Mesendoderm (in vitro differentiated cells): Measurements from ENCODE around the gene PSME1.

Experiments
- DNase-seq: peaks from one replicate; pipeline ENCODE4 v3.0.0; 2013
- H2AK5ac ChIP-seq: 2 replicates; pipeline ENCODE4 v1.6.1; 2013; ENCODE audit warnings: low read length, inconsistent platforms
- H2BK120ac ChIP-seq: 2 replicates; pipeline ENCODE4 v1.6.1; 2013; ENCODE audit warnings: low read depth, mild to moderate bottlenecking, low read length, moderate library complexity, mixed read lengths
- H2BK15ac ChIP-seq: replicated peaks from 2 replicates; pipeline ENCODE4 v1.6.1; 2013; ENCODE audit warnings: low read depth, mild to moderate bottlenecking, moderate library complexity
- H2BK5ac ChIP-seq: 2 replicates; pipeline ENCODE4 v1.6.1; 2013; ENCODE audit warnings: low read length, inconsistent platforms
- H3K18ac ChIP-seq: 2 replicates; pipeline ENCODE4 v1.6.1; 2013; ENCODE audit warnings: mild to moderate bottlenecking, low read length, mixed read lengths
- H3K23ac ChIP-seq: one replicate; pipeline ENCODE4 v1.6.1; 2013; ENCODE audit warnings: low read length
- H3K27ac ChIP-seq: 2 replicates; pipeline ENCODE4 v1.5.1; 2013; ENCODE audit warnings: low read depth, mild to moderate bottlenecking, inconsistent platforms, low read length, moderate library complexity
- H3K27me3 ChIP-seq: 2 replicates; pipeline ENCODE4 v1.6.1; 2013; ENCODE audit warnings: low read length, control low read depth, mild to moderate bottlenecking, inconsistent platforms; ENCODE audit not compliant: insufficient read depth, poor library complexity
- H3K36me3 ChIP-seq: 2 replicates; pipeline ENCODE4 v1.6.1; 2013; ENCODE audit warnings: low read length, inconsistent platforms; ENCODE audit not compliant: control insufficient read depth, insufficient read depth
- H3K4ac ChIP-seq: one replicate; pipeline ENCODE4 v1.6.1; 2013; ENCODE audit warnings: low read depth, mild to moderate bottlenecking, low read length, moderate library complexity
- H3K4me1 ChIP-seq: 2 replicates; pipeline ENCODE4 v1.6.1; 2013; ENCODE audit warnings: low read depth, low read length, inconsistent platforms; ENCODE audit not compliant: control insufficient read depth
- H3K4me2 ChIP-seq: 2 replicates; pipeline ENCODE4 v1.6.1; 2013; ENCODE audit warnings: low read length
- H3K4me3 ChIP-seq: 2 replicates; pipeline ENCODE4 v1.5.1; 2013; ENCODE audit warnings: mild to moderate bottlenecking, low read length
- H3K56ac ChIP-seq: one replicate; pipeline ENCODE4 v1.6.1; 2013; ENCODE audit warnings: low read length
- H3K79me1 ChIP-seq: 2 replicates; pipeline ENCODE4 v1.6.1; 2013; ENCODE audit warnings: low read length, inconsistent platforms
- H3K79me2 ChIP-seq: 2 replicates; pipeline ENCODE4 v1.6.1; 2013; ENCODE audit warnings: mild to moderate bottlenecking, low read length; ENCODE audit not compliant: control insufficient read depth, insufficient read depth
- H3K9ac ChIP-seq: 2 replicates; pipeline ENCODE4 v1.6.1; 2013; ENCODE audit warnings: low read length, inconsistent platforms
- H4K5ac ChIP-seq: one replicate; pipeline ENCODE4 v1.6.1; 2013; ENCODE audit warnings: low read length
- H4K8ac ChIP-seq: one replicate; pipeline ENCODE4 v1.6.1; 2013; ENCODE audit warnings: low read depth, mild to moderate bottlenecking, control low read depth, low read length, moderate library complexity
- WGBS: extraction: QIAGEN DNeasy Blood & Tissue Kit; methylation state at CpG from one replicate; pipeline ENCODE4 v1.1.7; 2013; ENCODE audit warnings: low lambda C conversion rate, missing lambda C conversion rate; ENCODE audit not compliant: insufficient coverage; ENCODE audit errors: extremely low coverage; 5-methylcytosine and 5-hydroxymethylcytosine counted together

PSME1 gene

DNA sequence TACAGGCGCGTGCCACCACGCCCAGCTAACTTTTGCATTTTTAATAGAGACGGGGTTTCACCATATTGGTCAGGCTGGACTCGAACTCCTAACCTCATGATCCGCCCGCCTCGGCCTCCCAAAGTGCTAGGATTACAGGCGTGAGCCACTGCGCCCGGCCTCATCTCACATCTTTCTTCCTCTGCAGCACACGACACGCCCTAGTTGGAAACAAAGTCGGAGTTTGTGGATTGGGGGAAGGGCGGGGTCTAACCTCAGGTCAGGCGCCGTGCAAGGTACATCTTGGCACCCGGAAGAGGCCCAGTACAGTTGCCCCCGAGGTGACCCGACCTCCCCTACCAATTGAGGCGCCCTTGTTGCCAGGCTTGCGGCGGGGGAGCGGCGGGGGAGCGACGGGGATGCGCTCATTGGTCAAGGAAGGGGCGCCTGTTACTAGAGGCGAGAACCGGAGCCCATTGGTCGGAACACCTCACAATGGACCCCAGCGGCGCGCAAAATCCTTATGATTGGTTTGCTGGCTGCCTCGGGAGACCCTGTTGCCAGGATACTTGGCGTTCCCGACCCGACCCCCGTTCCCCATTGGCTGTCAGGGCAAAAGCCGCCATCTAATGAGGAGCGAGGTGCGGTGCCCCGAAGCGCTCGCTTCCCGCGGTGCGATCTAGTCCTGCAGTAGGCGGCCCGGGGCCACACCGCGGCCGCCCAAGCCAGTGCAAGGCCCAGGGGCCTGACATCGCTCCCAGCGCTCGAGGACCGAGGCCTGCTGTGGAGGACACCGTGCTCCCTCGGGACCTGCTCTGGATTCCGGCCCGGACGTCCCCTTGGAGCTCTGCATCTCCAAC lies 35.6 kb downstream of the PSME1 start, which contains the start of gene REC8:
REC8 (plus strand) TSS at position 659 of the 839 bp plus-strand sequence. CDS start 473 bp downstream, outside the sequence.
- WGBS = no CpG with 5 or more reads among the region's 63 CpGs
- no peak within 1 kb of the TSS for H3K4ac ChIP-seq
- H3K4me3 ChIP-seq = peak within 1 kb of the TSS; percentile 57

DNA sequence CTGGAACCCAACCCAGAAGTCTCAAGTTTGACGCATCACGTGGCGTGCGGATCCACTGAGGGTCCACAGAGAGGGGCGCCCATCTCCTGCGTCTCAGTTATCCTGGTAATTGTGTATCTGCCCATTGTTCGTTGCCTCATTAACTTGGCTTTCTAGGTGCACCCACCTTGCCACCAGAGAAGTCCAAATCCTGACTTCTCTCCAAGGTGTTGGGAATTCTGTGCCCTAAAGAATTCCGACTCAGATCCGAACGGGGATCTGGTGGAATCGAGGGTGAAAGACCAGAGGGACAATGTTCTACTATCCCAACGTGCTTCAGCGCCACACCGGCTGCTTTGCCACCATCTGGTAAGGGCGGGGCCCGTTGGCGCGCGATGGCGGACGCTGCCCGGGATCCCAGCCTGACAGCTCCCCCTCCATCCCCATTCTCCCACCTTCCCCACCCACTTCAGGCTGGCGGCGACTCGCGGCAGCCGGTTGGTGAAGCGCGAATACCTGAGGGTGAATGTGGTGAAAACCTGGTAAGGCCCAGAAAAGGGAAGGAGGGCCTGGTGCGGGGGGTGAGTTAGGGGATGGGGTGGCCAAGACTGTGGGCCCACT lies 36.4 kb downstream of the PSME1 start:
- Histone ChIP-seq H3K27ac (no peak overlapping the region), H3K18ac (no peak overlapping the region), H2BK15ac (no peak overlapping the region), H2BK5ac (no peak overlapping the region), H3K4me2 (peak overlapping the region; percentile 92), H3K79me1 (no peaks in the 10 kb centered on the region), H2BK120ac (no peak overlapping the region), H2AK5ac (no peak overlapping the region), H4K8ac (no peak overlapping the region), H3K36me3 (no peaks in the 10 kb centered on the region), H3K79me2 (no peaks in the 10 kb centered on the region), H3K27me3 (no peaks in the 10 kb centered on the region), H3K9ac (peak overlapping the region; percentile 75), H3K4ac (no peak overlapping the region), H4K5ac (no peak overlapping the region), H3K4me3 (peak overlapping the region; percentile 57), H3K4me1 (peaks cover 3% of the 10 kb centered on the region), H3K23ac (no peak overlapping the region), H3K56ac (peak overlapping the region; percentile 85)
- no CpG with 5 or more reads among the region's 30 CpGs for WGBS
- no peak for DNase-seq

More for the DNA sequence above, 35.6 kb downstream of the PSME1 start, which contains the start of gene REC8:
- Histone ChIP-seq H3K56ac (peak within 1 kb of the TSS; percentile 85), H3K27ac (no peak within 1 kb of the TSS), H4K8ac (no peak within 1 kb of the TSS), H3K4me1 (peaks cover 3% of the 10 kb centered on the region), H3K9ac (peak within 1 kb of the TSS; percentile 75), H3K18ac (no peak within 1 kb of the TSS), H3K27me3 (no peaks in the 10 kb centered on the region), H2BK15ac (no peak within 1 kb of the TSS), H2BK5ac (no peak within 1 kb of the TSS), H3K79me2 (no peaks in the 10 kb centered on the region), H2AK5ac (no peak within 1 kb of the TSS), H2BK120ac (no peak within 1 kb of the TSS), H3K36me3 (no peaks in the 10 kb centered on the region), H4K5ac (no peak within 1 kb of the TSS), H3K79me1 (no peaks in the 10 kb centered on the region), H3K4me2 (peak within 1 kb of the TSS; percentile 92), H3K23ac (no peak within 1 kb of the TSS)
- DNase-seq = peak; percentile 99

DNA sequence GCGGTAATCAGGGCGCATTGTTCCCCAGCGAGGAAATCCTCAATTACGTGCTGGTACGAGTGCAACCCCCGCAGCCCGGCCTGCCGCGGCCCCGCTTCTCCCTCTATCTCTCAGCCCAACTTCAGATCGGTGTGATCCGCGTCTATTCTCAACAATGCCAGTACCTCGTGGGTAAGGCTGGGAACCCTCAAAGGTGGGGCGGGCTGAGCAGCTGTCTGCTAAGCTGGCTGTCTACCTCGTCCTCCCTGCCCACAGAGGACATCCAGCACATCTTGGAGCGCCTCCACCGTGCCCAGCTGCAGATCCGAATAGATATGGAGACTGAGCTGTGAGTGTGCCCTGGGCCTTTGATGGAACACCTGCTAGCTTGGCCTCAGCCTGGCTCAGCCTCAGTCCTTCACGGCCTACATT lies 36.9 kb downstream of the PSME1 start:
- Histone ChIP-seq H3K79me1 (no peaks in the 10 kb centered on the region), H3K23ac (no peak overlapping the region), H3K4me3 (no peak overlapping the region), H4K5ac (no peak overlapping the region), H3K27ac (no peak overlapping the region), H3K56ac (peak overlapping the region; percentile 85), H3K36me3 (no peaks in the 10 kb centered on the region), H3K79me2 (no peaks in the 10 kb centered on the region), H3K9ac (no peak overlapping the region), H4K8ac (no peak overlapping the region), H3K4me2 (no peak overlapping the region), H2BK120ac (no peak overlapping the region), H3K4me1 (peaks cover 3% of the 10 kb centered on the region), H3K18ac (no peak overlapping the region), H2BK15ac (no peak overlapping the region), H3K4ac (no peak overlapping the region), H2BK5ac (no peak overlapping the region), H3K27me3 (no peaks in the 10 kb centered on the region), H2AK5ac (no peak overlapping the region)
- no CpG with 5 or more reads among the region's 20 CpGs for WGBS
- no peak for DNase-seq

GRCh38 chr14:24176599-24176998 lies 40.6 kb downstream of the PSME1 start:
- no peak overlapping the region for H2AK5ac ChIP-seq
- no peak overlapping the region for H2BK15ac ChIP-seq
- no peak overlapping the region for H3K23ac ChIP-seq
- H3K36me3 ChIP-seq = peaks cover 8% of the 10 kb centered on the region
- no peak overlapping the region for H3K18ac ChIP-seq
- H3K4me3 ChIP-seq = no peak overlapping the region
- no peak overlapping the region for H4K5ac ChIP-seq
- no peak overlapping the region for H2BK5ac ChIP-seq
- H3K56ac ChIP-seq = no peak overlapping the region
- H3K79me1 ChIP-seq = no peaks in the 10 kb centered on the region
- H4K8ac ChIP-seq = no peak overlapping the region
- H3K27me3 ChIP-seq = no peaks in the 10 kb centered on the region
- no peak overlapping the region for H2BK120ac ChIP-seq
- WGBS = no CpG with 5 or more reads among the region's 5 CpGs
- no peak for DNase-seq
- H3K4me2 ChIP-seq = no peak overlapping the region
- no peak overlapping the region for H3K9ac ChIP-seq
- no peak overlapping the region for H3K27ac ChIP-seq
- no peak overlapping the region for H3K4ac ChIP-seq
- H3K79me2 ChIP-seq = no peaks in the 10 kb centered on the region
- H3K4me1 ChIP-seq = peaks cover 3% of the 10 kb centered on the region

DNA sequence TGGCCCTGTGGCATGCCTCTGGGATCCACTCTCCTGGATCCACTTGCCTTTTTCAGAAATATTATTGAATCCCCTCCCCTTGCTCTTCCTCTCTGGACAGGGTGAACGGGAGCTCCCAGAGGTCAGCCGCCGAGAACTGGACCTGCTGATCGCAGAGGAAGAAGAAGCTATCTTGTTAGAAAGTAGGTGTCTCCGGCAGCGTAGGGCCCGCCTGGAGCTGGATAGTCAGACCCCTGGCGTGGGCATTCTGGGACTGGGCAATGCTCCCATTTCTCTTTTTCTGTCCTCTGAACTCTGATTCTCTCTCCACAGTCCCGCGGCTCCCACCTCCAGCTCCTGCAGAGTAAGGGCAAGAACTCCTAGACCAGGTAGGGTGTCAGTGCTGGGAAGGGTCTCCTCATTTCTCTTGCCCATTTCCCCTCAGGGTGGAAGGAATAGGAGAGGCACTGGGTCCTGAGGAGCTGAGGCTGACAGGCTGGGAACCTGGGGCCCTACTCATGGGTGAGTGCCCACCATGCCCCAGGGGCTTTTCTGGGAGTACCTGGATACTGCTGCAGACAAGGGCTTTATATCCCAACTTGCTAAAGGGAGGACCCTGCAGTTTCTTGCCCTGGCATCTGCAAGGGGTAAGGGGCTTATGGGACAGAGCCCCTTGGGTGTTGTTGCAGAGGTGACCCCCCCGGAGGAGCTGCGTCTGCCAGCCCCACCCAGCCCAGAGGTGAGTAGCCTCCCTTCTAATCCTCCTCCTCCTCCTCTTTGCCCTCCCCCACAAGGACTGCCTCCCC lies 41.2 kb downstream of the PSME1 start:
- Histone ChIP-seq H3K18ac (no peak overlapping the region), H2BK120ac (no peak overlapping the region), H2BK5ac (no peak overlapping the region), H4K8ac (no peak overlapping the region), H2AK5ac (no peak overlapping the region), H2BK15ac (no peak overlapping the region), H3K27me3 (no peaks in the 10 kb centered on the region), H3K23ac (no peak overlapping the region), H3K4ac (no peak overlapping the region), H3K79me1 (no peaks in the 10 kb centered on the region), H3K9ac (no peak overlapping the region), H4K5ac (no peak overlapping the region), H3K4me3 (no peak overlapping the region), H3K79me2 (no peaks in the 10 kb centered on the region), H3K36me3 (peaks cover 8% of the 10 kb centered on the region), H3K4me2 (no peak overlapping the region), H3K4me1 (peaks cover 1% of the 10 kb centered on the region), H3K56ac (no peak overlapping the region), H3K27ac (no peak overlapping the region)
- no CpG with 5 or more reads among the region's 12 CpGs for WGBS
- DNase-seq = no peak
